T follicular helper cell (primary cell): Measurements from ENCODE around the gene YTHDF1.
"Not testable (repeated sequence)": the region's sequence is repeated elsewhere in the genome, so short reads cannot be mapped to it uniquely, and the experiment has no call there.

Experiments
- DNase-seq: peaks from one replicate; pipeline ENCODE4 v3.0.0-alpha.2; 2020; ENCODE audit warnings: low read depth

The YTHDF1 gene

GRCh38 chr20:63227260-63227659 lies 11.3 kb upstream of the YTHDF1 start:
- DNase-seq: no peak

DNA sequence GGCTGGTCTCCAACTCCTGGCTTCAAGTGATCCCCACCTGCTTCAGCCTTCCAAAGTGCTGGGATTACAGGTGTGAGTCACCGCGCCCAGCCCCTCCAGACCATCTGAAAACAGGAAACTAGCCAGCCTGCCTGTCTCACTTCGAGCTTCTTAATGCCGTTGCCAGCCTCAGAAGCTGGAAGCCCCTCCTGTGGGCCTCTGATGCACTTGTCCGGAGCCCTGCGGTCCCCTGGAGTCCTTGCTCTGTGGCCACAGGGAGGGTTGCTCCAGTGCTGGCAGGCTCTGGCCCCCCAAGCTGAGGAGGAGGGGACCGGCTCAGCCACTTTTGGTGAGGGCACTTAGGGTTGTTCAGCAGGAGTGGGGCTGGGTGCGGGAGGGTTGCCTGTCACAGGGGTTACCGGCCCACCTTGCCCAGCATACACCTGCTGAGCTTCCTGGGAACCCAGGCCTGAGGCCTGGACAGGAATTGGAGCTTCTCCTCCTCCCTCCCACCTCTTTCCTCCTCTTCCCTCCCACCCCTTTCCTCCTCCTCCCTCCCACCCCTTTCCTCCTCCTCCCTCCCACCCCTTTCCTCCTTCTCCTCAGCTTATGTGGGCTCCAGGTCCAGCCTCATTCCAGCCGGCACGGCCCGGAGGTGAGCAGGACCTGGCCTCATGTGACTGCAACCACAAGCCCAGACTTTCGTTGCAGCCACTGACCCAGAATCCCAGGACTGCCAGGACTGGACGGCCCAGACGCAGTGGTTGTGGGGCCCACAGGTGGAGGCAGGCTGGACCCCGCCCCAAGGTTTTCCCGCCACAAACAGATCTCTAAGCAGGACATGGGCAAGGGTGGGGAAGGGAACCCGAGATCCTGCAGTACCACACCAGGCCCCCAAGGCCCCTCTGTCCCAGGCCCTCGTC lies 10.4 kb upstream of the YTHDF1 start:
- DNase-seq: no peak

- DNase-seq: no peak
These were observed 9.1 kb upstream of the YTHDF1 start for GRCh38 chr20:63225082-63225454.

GRCh38 chr20:63224412-63225081 lies 8.6 kb upstream of the YTHDF1 start:
- no peak for DNase-seq

DNA sequence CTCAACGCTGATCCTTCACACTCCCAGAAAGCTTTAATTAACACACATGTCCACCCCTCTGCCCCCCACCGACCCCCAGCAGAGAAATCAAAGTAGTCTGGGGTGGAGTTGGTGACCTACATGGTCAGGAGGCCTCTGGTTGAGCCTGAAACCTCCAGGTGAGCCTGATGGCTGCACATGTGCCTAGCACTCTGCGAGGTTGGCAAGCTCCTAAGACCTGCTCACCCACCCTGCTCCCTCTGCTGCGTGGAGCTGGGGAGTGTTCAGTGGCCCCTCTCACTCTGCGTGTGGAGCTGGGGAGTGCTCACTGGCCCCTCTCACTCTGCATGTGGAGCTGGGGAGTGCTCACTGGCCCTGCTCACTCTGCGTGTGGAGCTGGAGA lies 7.9 kb upstream of the YTHDF1 start:
- no peak for DNase-seq

DNA sequence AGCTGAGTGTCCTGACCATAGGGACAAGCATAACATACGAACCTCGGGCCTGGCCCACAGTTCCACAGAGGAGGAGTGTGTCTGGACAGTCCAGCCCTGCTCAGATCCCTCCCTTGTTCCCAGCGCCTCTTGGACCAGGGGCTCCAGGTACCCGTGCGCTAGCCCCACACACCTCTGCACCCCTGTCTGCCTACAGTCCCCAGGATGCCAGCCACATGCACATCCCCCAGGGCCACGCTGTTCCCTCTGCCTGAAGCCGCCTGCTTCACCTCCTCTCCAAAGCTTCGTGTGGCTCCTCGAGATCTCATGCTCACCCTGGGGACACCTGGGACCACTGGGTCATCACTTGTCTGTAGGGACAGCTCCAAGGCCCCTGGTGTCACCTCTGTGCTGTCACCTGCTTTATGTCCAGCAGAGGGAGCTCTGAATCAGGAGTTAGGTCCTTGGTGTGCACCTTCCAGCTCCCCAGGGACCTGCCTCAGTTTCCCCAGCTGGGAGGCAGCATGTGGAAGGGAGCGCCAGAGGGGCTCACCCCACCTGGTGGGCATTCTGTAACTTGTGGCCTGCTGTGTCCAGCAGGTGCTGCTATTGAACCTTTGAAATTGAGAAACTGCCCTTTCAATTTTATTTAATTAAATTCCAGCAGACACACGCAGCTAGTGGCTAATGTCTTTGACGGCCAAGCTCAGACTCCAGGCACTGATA lies 7.3 kb upstream of the YTHDF1 start:
- no peak for DNase-seq

DNA sequence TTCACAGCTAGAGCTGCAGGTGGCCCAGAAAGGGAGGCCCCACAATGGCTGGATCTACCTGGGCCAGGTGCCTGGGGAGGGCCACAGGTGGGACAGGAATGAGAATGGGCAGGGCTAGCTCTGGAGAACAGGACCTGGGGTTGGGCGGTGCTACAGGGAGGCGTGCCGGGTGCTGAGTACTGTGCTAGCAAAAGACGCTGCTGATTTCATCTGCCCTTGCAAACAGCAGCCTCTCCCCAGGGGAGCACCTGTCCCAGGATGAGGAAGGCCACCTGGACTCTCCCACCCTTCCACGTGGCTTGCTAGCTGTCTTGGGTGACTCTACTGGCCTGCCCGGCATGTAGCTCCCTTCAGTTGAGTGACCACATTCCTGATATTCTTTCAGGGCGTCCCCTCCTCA lies 6.6 kb upstream of the YTHDF1 start:
- DNase-seq: no peak

- DNase-seq: not testable (repeated sequence)
These were observed 5.6 kb upstream of the YTHDF1 start for GRCh38 chr20:63221400-63222053.

DNA sequence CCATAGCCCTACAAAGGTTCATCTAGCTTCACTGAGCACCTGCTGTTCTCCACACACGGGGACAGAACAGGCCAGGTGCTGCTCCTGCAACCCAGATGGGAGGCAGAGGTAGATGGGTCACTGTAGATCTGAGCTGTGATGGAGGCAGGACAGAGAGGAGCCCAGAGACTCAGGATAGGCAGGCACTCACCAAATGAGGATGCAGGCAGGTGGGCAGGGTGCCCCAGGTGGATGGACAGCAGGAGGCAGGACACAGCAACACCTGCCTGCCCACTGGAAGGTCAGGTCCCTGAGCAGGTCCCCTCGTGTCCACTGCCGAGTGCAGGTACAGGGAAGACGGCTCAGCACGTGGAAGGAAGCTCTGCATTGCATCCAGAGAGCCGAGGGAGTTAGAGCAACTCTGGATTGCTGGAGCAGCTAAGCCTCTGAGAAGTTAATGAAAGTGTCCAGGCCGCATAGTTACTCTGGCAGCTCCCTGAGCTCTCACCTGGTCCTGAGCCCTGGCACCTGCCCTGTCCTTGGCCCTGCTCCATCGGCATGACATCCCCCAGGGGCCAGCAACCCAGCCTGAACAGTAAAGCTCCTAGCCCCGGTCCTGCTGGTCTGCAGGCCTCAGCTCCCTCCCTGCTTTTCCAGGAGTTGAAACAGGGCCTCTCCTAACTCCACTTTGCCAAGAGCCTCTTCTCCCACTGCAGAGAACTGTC lies 4.9 kb upstream of the YTHDF1 start:
- no peak for DNase-seq

DNA sequence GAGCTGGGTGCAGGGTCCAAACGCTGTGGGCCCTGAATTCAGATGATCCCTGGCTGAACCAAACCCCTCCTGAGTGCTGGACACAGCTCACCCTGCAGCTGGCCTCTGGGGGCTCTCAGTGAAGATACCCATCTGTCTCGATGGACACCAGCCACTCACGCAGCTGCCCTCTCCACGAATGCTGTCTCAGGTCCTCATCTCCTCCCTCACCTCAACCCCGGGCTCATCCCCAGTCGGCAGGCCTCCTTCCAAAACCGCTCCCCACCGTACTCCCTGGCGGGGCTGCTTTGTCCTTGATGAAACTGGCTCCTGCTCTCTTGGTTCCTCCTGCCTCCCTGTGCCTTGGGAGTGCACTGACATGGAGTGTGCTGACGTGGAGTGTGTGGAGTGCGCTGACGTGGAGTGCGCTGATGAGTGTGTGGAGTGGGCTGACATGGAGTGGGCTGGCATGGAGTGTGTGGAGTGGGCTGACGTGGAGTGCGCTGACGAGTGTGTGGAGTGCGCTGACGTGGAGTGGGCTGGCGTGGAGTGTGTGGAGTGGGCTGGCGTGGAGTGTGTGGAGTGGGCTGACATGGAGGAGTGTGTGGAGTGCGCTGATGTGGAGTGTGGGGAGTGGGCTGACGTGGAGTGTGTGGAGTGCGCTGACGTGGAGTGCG lies 4.1 kb upstream of the YTHDF1 start:
- DNase-seq: no peak

- no peak for DNase-seq
These were observed 3.5 kb upstream of the YTHDF1 start for GRCh38 chr20:63219447-63219821.

- DNase-seq: no peak
These were observed 2.9 kb upstream of the YTHDF1 start for GRCh38 chr20:63218701-63219446.

DNA sequence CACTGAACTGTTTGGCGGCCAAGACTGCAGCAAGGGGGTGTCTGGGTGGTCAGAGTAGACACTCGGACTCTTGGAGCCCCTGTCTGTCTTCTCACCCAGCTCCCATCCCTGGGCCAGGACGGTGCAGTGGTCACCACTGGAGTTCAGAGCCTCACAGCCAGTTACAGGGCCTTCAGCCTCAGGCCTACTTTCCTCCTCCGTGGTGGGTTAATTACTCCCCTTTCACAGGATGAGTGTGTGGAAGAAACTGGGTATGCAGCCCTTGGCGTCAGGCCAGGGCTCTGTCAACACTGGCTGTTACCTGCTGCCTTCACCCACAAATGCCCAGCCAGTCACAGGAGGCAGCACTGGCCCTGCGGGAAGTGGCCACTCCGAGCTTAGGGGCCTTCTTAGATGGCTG lies 1.8 kb upstream of the YTHDF1 start:
- DNase-seq: no peak

DNA sequence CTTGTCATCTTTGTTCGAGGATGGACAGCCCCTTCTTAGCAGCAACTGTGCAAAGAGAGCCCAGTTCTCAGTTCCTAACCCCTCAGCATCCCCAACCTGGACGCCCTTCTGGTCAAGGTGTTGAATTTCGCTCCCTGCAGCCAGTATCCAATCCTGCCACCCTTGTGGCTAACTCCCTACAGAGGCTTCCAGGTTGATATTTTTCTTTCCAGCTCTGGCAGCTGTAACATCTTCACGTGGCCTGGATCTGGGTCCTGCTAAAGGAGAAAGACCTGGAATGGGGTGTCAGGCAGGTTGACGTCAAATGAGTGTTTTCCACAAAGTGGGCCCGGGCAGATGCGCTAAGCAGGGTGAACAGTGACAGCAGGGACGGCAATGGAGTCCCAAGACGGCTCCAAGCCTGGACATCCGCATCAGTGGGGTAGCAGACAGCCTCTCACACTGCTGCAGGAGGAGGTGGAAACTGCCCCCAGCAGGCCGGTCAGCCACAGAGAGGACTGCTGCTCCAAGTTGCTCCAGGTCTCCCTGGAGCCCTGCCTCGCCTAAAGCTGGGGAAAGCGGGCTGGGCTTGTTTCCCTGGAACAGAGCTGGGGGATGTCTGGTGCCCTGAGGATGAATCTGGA lies 1.0 kb upstream of the YTHDF1 start:
- DNase-seq: no peak

- DNase-seq: no peak
These were observed 560 bp downstream of the YTHDF1 start for GRCh38 chr20:63215101-63216040.

DNA sequence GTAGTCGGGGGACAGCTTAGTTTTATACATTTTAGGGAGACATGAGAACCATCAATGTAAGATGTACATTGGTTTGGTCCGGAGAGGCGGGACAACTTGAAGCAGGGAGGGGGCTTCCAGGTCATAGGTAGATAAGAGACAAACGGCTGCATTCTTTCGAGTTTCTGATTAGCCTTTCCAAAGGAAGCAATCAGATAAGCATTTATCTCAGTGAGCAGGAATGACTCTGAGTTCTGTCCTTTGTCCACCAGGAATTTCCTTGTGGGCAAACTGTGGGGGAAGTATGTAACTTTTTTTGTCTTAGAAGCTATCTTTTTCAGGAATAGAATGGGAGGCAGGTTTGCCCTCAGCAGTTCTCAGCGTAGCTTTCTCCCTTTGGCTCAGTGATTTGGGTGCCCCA lies 1.4 kb downstream of the YTHDF1 start:
- DNase-seq: no peak

GRCh38 chr20:63212792-63213191 lies 3.1 kb downstream of the YTHDF1 start:
- no peak for DNase-seq

GRCh38 chr20:63212393-63212730 lies 3.6 kb downstream of the YTHDF1 start:
- no peak for DNase-seq

GRCh38 chr20:63210011-63210605 lies 5.8 kb downstream of the YTHDF1 start:
- no peak for DNase-seq
